Choroid plexus epithelial cell (primary cell): ENCODE data around the gene FOXP1.
A peak's percentile ranks its signal among the peaks of the same experiment; 100 is the strongest.

ENCODE experiments used
- DNase-seq: peaks from one replicate; pipeline ENCODE4 v3.0.0-alpha.2; 2010; ENCODE audit warnings: low read depth
- H3K4me3 ChIP-seq: 2 replicates; pipeline ENCODE4 v1.5.1; 2011; ENCODE audit warnings: low read depth, mild to moderate bottlenecking, control low read depth, low read length, moderate library complexity
- TF ChIP-seq, protein P1 (sequence below): conservative IDR thresholded peaks from 2 replicates; pipeline ENCODE4 v1.5.1; 2011; ENCODE audit warnings: low read depth, mild to moderate bottlenecking, control low read depth, inconsistent platforms, low read length, moderate library complexity

FOXP1 gene

DNA sequence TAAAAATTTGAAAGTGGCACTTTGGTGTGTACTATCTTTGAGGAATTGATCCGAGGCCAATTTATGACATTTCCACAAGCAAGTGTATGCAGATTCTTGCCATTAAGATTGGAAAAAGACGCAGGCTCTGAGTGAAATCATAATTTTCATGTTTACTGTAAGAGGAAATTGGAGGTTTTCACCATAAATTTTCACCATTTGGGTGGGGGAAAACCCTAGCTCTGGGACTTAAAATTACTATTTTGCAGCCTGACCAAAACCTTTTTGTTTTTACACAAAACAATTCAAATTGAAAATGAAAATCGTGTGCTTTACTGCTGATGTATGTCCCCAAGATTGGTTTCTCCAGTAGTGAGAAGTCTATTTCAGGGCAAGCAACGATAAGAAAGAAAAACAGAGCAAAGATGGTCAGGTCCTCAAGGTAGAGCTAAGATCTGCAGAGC is 282.6 kb downstream of the FOXP1 start:
- no peak overlapping the region for H3K4me3 ChIP-seq
- TF ChIP-seq, protein P1, sequence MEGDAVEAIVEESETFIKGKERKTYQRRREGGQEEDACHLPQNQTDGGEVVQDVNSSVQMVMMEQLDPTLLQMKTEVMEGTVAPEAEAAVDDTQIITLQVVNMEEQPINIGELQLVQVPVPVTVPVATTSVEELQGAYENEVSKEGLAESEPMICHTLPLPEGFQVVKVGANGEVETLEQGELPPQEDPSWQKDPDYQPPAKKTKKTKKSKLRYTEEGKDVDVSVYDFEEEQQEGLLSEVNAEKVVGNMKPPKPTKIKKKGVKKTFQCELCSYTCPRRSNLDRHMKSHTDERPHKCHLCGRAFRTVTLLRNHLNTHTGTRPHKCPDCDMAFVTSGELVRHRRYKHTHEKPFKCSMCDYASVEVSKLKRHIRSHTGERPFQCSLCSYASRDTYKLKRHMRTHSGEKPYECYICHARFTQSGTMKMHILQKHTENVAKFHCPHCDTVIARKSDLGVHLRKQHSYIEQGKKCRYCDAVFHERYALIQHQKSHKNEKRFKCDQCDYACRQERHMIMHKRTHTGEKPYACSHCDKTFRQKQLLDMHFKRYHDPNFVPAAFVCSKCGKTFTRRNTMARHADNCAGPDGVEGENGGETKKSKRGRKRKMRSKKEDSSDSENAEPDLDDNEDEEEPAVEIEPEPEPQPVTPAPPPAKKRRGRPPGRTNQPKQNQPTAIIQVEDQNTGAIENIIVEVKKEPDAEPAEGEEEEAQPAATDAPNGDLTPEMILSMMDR = no peak
- DNase-seq = no peak

DNA sequence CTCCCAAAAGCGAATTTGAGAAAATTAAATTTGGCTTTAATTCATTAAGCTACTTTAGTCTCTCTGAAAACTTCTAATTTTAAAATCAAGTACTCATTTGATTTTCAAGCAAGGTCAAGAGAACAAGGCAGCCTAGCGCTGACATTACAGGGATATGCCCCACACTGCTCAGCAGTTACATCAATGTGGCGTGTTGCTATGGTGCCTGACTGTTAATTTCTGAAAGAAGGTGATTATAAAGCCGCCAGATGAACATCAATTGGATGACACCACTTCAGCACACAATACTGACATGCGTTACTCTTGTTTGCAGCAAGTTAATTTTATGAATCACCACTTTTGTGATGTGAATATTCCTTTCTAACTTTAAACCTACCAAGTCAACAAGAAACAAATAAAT is 284.4 kb downstream of the FOXP1 start:
- TF ChIP-seq, protein P1 = no peak
- no peak overlapping the region for H3K4me3 ChIP-seq
- no peak for DNase-seq

DNA sequence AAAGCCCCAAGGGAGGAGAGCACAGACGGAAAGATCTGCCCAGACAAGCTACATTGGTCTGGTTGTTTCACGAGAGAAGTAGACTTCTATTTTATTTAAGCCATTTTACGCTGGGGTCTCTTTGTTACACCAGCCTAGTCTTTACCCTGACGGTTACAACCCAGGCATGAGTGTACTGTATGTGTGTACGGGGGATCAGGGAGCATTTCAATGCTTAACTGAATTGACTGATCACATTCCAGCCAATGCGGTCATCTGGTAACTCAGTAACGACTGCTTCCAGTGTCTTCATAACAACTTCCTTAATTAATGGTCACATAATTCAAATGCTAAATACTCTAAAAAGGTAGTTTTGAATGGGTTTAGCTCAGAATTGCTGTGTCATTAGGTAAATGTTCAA is 288.6 kb downstream of the FOXP1 start:
- TF ChIP-seq, protein P1 = no peak
- no peak overlapping the region for H3K4me3 ChIP-seq
- no peak for DNase-seq

DNA sequence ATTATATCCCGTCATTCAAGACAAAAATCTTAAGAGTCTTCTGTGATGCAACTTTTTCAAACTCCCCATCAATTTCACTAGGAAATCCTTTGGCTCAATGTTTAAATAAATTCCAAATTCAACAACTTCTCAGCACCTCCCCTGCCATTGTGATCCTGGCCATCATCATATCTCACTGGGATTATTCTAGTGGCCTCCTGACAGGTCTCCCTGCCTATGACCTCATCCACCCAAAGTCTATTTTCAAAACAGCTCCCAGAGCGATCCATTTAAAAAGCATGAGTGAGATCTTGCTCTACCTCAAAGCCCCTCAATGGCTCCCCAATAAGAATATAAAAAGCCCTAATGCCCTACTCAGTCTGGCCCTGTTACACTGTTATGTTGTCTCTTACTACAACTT is 293.2 kb downstream of the FOXP1 start:
- TF ChIP-seq, protein P1 = no peak
- H3K4me3 ChIP-seq = no peak overlapping the region
- no peak for DNase-seq

DNA sequence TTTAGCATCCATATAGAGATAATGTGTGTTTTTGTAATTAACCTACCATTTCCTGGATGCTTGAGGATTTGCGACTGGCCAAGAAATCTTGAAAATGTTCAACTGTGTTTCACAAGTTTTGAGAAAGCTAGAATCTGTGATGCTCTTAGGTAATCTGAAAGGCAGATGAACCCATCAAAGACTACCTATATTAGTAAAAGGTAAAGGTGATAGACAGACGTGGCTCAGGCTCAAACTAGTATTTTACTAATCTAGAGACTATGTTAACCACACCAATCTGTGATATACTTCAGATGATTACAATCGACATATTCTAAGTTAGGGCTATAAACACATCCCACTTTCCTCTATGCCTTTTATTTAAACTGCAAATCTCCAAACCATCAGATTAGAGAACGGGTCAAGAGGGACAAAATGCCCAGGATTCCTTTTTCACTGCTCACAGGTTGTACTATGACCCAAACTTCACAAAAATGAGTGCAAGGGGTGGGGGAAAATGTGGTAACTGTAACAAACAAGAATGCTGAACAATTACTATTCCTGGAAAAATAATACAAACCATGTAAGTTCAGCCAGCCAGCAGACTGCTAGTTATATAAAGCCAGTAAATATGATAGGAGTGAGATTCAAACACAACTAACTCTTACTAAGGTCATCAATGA is 295.1 kb downstream of the FOXP1 start:
- H3K4me3 ChIP-seq = no peak overlapping the region
- DNase-seq = peak; percentile 66
- TF ChIP-seq, protein P1 = no peak

DNA sequence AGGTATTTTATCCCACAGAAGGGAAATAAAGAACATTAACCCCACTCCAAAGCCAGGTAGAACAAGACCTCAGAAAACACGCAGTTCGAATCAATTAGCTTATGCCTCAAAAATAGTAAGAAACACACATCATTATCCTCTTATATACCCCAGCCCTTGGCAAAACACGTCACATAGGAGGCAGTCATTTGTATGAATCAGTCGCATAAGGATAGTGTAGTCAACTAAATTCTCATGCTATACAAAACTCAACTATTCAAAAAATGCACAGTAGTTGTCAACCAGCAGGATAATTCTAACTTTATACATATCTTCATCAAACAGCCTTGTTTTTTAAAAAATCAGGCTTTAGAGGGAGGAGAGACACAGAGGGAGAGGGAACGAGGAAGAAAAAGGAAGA is 298.4 kb downstream of the FOXP1 start:
- H3K4me3 ChIP-seq = no peak overlapping the region
- TF ChIP-seq, protein P1 = no peak
- no peak for DNase-seq

DNA sequence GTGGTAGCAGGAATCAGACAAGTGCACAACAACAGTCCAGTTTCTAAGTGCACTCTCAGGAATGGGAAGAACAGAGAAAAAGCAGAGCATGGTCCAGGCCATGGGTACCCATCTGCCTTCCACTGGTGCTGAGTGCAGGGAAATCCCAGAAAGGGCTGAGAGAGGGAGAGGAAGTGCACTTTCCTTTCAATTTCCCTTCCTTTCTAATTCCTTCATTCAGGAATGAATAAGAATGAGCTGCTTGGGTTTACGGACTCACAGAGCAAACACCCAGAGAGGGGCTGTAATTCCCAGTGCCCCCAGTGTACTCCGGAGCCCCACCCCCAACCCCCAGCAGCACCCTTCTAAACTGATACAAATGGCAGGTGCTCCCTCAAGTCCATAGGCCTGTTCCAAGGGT is 300.6 kb downstream of the FOXP1 start:
- no peak overlapping the region for H3K4me3 ChIP-seq
- TF ChIP-seq, protein P1 = no peak
- DNase-seq = no peak
